Measurements from ENCODE around the gene DDX1. TPM values are rescaled to one million over a fixed set of nuclear protein-coding genes. Genes with fewer than 3 reads are reported as not detected.

The DDX1 gene
- total RNA-seq, 1 donor from 2014 or later, result 103 TPM

DNA sequence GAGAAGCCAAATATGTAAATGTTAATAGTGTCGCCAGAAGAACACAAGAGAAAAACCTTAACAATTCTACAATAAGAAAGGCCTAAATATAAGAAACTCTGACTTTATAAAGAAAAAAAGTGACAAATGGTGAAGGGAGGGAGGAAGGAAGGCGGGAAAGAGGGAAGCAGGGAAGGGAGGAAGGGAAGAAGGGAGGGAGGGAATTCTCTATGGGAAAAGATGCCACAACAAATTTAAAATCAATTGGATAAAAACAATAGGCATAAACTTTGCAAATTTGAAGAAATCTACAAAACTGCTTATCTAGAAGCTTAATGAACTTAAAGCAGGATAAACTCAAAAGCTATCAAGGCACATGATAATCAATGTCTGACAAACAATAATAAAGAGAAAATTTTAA is 47.4 kb upstream of the DDX1 start:
- no peaks in the 10 kb centered on the region for H3K9me3 ChIP-seq (ENCODE audit: low read depth)
- H3K4me1 Mint-ChIP-seq, result peaks cover 8% of the 10 kb centered on the region
- H3K36me3 ChIP-seq, result no peaks in the 10 kb centered on the region
- TF ChIP-seq EZH2phosphoT487 (IDR thresholded peaks at IDR 0.05) (no peak), EZH2 (IDR thresholded peaks at IDR 0.05) (no peak)
- TF ChIP-seq, protein P1, sequence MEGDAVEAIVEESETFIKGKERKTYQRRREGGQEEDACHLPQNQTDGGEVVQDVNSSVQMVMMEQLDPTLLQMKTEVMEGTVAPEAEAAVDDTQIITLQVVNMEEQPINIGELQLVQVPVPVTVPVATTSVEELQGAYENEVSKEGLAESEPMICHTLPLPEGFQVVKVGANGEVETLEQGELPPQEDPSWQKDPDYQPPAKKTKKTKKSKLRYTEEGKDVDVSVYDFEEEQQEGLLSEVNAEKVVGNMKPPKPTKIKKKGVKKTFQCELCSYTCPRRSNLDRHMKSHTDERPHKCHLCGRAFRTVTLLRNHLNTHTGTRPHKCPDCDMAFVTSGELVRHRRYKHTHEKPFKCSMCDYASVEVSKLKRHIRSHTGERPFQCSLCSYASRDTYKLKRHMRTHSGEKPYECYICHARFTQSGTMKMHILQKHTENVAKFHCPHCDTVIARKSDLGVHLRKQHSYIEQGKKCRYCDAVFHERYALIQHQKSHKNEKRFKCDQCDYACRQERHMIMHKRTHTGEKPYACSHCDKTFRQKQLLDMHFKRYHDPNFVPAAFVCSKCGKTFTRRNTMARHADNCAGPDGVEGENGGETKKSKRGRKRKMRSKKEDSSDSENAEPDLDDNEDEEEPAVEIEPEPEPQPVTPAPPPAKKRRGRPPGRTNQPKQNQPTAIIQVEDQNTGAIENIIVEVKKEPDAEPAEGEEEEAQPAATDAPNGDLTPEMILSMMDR (IDR thresholded peaks at IDR 0.05), result no peak
- no peak overlapping the region for H3K9ac ChIP-seq
- no peaks in the 10 kb centered on the region for H3K27me3 ChIP-seq
- no peak overlapping the region for H3K4me3 ChIP-seq
- peaks cover 2% of the 10 kb centered on the region for H3K9me3 Mint-ChIP-seq
- no peak overlapping the region for H2AFZ ChIP-seq (replicated peaks)
- no peak overlapping the region for H3K27ac ChIP-seq
- no peaks in the 10 kb centered on the region for H3K27me3 Mint-ChIP-seq (ENCODE audit: insufficient read depth, low read depth)
- no peaks in the 10 kb centered on the region for H3F3A ChIP-seq (ENCODE audit: low read depth)
- no peaks in the 10 kb centered on the region for H3K79me2 ChIP-seq (ENCODE audit: low read depth)
- peaks cover 24% of the 10 kb centered on the region for H3K36me3 Mint-ChIP-seq
- no peak overlapping the region for H3K27ac Mint-ChIP-seq
- H3K4me3 Mint-ChIP-seq, result no peak overlapping the region
- peaks cover 8% of the 10 kb centered on the region for H3K4me1 ChIP-seq
- DNase-seq (ENCODE audit: low spot score), result no peak
- H3K4me2 ChIP-seq, result no peak overlapping the region
- H4K20me1 ChIP-seq (ENCODE audit: low read depth), result no peaks in the 10 kb centered on the region

DNA sequence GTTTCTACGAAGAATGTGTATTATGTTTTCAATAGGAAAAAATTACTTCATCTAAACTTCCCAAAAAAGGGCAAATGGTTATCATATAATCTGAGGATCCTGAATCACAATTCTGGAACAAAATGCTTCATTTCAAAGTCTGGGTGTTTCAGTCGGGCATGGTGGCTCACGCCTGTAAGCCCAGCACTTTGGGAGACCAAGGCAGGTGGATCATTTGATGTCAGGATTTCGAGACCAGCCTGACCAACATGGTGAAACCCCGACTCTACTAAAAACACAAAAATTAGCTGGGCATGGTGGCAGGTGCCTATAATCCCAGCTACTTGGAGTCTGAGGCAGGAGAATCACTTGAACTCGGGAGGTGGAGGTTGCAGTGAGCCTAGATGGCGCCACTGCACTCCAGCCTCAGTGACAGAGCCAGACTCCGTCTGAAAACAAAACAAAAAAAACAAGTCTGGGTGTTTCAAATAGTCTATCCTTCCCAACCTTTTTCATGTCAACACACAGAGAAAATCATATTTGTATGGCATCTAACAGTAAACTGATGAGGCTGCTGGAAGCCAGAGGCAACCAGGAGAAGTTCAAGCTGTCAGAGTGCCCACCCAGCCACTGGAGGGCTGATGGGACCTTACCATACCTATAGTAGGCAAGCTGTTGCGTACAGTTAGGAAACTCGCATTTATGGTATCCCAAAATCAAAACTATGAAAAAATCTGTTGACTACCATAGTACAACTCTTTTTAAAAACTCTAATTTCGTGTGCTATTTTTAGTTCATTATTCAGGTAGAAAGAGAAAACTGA is 45.2 kb upstream of the DDX1 start:
- Histone ChIP-seq H2AFZ (replicated peaks) (no peak overlapping the region), H3K4me1 (peaks cover 8% of the 10 kb centered on the region), H3K9ac (no peak overlapping the region), H4K20me1 (ENCODE audit: low read depth) (no peaks in the 10 kb centered on the region), H3K79me2 (ENCODE audit: low read depth) (no peaks in the 10 kb centered on the region), H3F3A (ENCODE audit: low read depth) (no peaks in the 10 kb centered on the region), H3K4me2 (no peak overlapping the region), H3K36me3 (no peaks in the 10 kb centered on the region), H3K27me3 (no peaks in the 10 kb centered on the region), H3K4me3 (no peak overlapping the region), H3K27ac (no peak overlapping the region), H3K9me3 (ENCODE audit: low read depth) (no peaks in the 10 kb centered on the region)
- Mint-ChIP-seq H3K4me1 (peaks cover 8% of the 10 kb centered on the region), H3K36me3 (peaks cover 13% of the 10 kb centered on the region), H3K27ac (no peak overlapping the region), H3K4me3 (no peak overlapping the region), H3K9me3 (no peaks in the 10 kb centered on the region), H3K27me3 (ENCODE audit: insufficient read depth, low read depth) (no peaks in the 10 kb centered on the region)
- TF ChIP-seq EZH2phosphoT487 (IDR thresholded peaks at IDR 0.05), result no peak
- TF ChIP-seq, protein P1 (IDR thresholded peaks at IDR 0.05), result peak; percentile 60
- TF ChIP-seq EZH2 (IDR thresholded peaks at IDR 0.05), result no peak
- DNase-seq (ENCODE audit: low spot score), result no peak

DNA sequence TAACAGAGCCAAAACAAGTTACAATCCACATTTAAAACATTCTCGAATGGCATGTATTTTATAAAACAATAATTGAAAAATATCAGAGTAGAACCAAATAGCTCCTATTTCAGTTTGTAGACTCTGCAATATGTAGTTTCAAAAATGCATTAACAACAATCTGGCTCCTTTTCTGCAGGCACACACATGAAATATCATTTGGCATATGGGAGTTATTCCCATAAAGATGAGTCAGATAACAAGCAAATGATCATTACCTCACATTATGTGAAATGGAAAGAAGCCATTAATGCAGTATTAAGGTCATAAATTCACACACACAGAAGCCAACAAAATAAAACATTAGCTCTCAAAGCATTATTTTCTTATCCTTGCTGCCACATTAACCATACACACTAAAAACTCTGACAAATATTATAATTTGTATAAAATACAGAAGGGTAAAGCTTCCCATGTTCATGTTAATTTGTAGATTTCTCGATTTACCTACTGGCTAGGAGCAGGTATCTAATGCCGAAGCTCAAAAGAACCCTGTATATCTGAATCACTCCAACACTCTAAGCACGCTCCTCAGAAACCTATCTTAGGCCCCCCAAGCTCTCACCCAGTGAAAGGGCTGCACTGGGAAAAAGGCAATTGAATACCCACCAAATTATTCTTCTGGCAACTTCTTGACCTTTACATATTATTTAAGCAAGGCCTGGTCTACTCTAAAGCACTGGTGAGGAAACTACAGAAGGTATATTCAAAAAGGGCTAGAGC is 44.4 kb upstream of the DDX1 start:
- no peaks in the 10 kb centered on the region for H3K27me3 Mint-ChIP-seq (ENCODE audit: insufficient read depth, low read depth)
- no peaks in the 10 kb centered on the region for H3K9me3 Mint-ChIP-seq
- H3K4me3 Mint-ChIP-seq, result no peak overlapping the region
- peaks cover 15% of the 10 kb centered on the region for H3K36me3 Mint-ChIP-seq
- H3K9ac ChIP-seq, result no peak overlapping the region
- no peak overlapping the region for H3K4me2 ChIP-seq
- H3K4me3 ChIP-seq, result no peak overlapping the region
- no peak for DNase-seq (ENCODE audit: low spot score)
- no peak overlapping the region for H2AFZ ChIP-seq (replicated peaks)
- no peaks in the 10 kb centered on the region for H3K27me3 ChIP-seq
- H3K27ac ChIP-seq, result no peak overlapping the region
- peaks cover 8% of the 10 kb centered on the region for H3K4me1 Mint-ChIP-seq
- H3K79me2 ChIP-seq (ENCODE audit: low read depth), result no peaks in the 10 kb centered on the region
- H3K4me1 ChIP-seq, result peaks cover 8% of the 10 kb centered on the region
- no peaks in the 10 kb centered on the region for H3K36me3 ChIP-seq
- no peaks in the 10 kb centered on the region for H3K9me3 ChIP-seq (ENCODE audit: low read depth)
- TF ChIP-seq EZH2phosphoT487 (IDR thresholded peaks at IDR 0.05), result no peak
- TF ChIP-seq, protein P1 (IDR thresholded peaks at IDR 0.05), result no peak
- no peak for TF ChIP-seq EZH2 (IDR thresholded peaks at IDR 0.05)
- H4K20me1 ChIP-seq (ENCODE audit: low read depth), result no peaks in the 10 kb centered on the region
- no peaks in the 10 kb centered on the region for H3F3A ChIP-seq (ENCODE audit: low read depth)
- H3K27ac Mint-ChIP-seq, result no peak overlapping the region

All from neural progenitor cell (in vitro differentiated cells).